Measurements from ENCODE around the gene RRP1.
"Not testable (repeated sequence)": the region's sequence is repeated elsewhere in the genome, so short reads cannot be mapped to it uniquely, and the experiment has no call there.

RRP1 gene

GRCh38 chr21:43819511-43820405 lies 30.4 kb downstream of the RRP1 start:
- no peak for DNase-seq

GRCh38 chr21:43820466-43820865 lies 31.1 kb downstream of the RRP1 start:
- DNase-seq: no peak

- DNase-seq: not testable (repeated sequence)
Observed at GRCh38 chr21:43822166-43822565, 32.8 kb downstream of the RRP1 start.

GRCh38 chr21:43822741-43823140 lies 33.4 kb downstream of the RRP1 start:
- DNase-seq: not testable (repeated sequence)

- DNase-seq: no peak
Observed at GRCh38 chr21:43824333-43825241, 35.2 kb downstream of the RRP1 start.

- DNase-seq: no peak
Observed at GRCh38 chr21:43825242-43825935, 36.0 kb downstream of the RRP1 start.

- DNase-seq: no peak
Observed at GRCh38 chr21:43825936-43826622, 36.7 kb downstream of the RRP1 start.

- no peak for DNase-seq
Observed at GRCh38 chr21:43826623-43826974, 37.2 kb downstream of the RRP1 start.

- DNase-seq: no peak
Observed at GRCh38 chr21:43827015-43827611, 37.7 kb downstream of the RRP1 start.

GRCh38 chr21:43829161-43829560 lies 39.8 kb downstream of the RRP1 start:
- no peak for DNase-seq

GRCh38 chr21:43829575-43830119 lies 40.3 kb downstream of the RRP1 start:
- no peak for DNase-seq

- DNase-seq: no peak
Observed at GRCh38 chr21:43832158-43832550, 42.8 kb downstream of the RRP1 start.

GRCh38 chr21:43832648-43833047 lies 43.3 kb downstream of the RRP1 start:
- no peak for DNase-seq

GRCh38 chr21:43834146-43834905 lies 44.9 kb downstream of the RRP1 start:
- DNase-seq: no peak

- no peak for DNase-seq
Observed at GRCh38 chr21:43835050-43835449, 45.7 kb downstream of the RRP1 start.

GRCh38 chr21:43835861-43836260 lies 46.5 kb downstream of the RRP1 start:
- DNase-seq: no peak

GRCh38 chr21:43836616-43837015 lies 47.2 kb downstream of the RRP1 start:
- DNase-seq: no peak

- DNase-seq: no peak
Observed at GRCh38 chr21:43840259-43840658, 50.9 kb downstream of the RRP1 start.

GRCh38 chr21:43842742-43843141 lies 53.4 kb downstream of the RRP1 start:
- DNase-seq: no peak

GRCh38 chr21:43844906-43845305 lies 55.5 kb downstream of the RRP1 start:
- not testable (repeated sequence) for DNase-seq

GRCh38 chr21:43845386-43845785 lies 56.0 kb downstream of the RRP1 start:
- no peak for DNase-seq

Data from activated gamma-delta T cell treated with Interleukin-2 at 50 U/mL for 16 hours (primary cell).